Hematopoietic multipotent progenitor cell treated with erythropoietin and hydrocortisone succinate and interleukin-3 and kit ligand, for 4 days (in vitro differentiated cells): ENCODE results near the gene AFF3.

Source experiments
- DNase-seq: peaks from one replicate; pipeline ENCODE4 v3.0.0-alpha.2; 2015

AFF3 gene

GRCh38 chr2:100039291-100039980 is 103.0 kb downstream of the AFF3 start:
- peak; percentile 21 for DNase-seq

- no peak for DNase-seq
Measured at GRCh38 chr2:100038011-100038410, 104.4 kb downstream of the AFF3 start.

GRCh38 chr2:100036793-100037192 is 105.6 kb downstream of the AFF3 start:
- DNase-seq = no peak

GRCh38 chr2:100036026-100036425 is 106.4 kb downstream of the AFF3 start:
- DNase-seq = no peak

GRCh38 chr2:100034431-100034830 is 108.0 kb downstream of the AFF3 start:
- no peak for DNase-seq

- DNase-seq = no peak
Measured at GRCh38 chr2:100033976-100034375, 108.4 kb downstream of the AFF3 start.

- DNase-seq = no peak
Measured at GRCh38 chr2:100031604-100032003, 110.8 kb downstream of the AFF3 start.

- DNase-seq = peak; percentile 8
Measured at GRCh38 chr2:100029460-100029859, 112.9 kb downstream of the AFF3 start.

GRCh38 chr2:100021791-100022340 is 120.5 kb downstream of the AFF3 start:
- DNase-seq = peak; percentile 35

- no peak for DNase-seq
Measured at GRCh38 chr2:100019499-100019898, 122.9 kb downstream of the AFF3 start.

- DNase-seq = no peak
Measured at GRCh38 chr2:100018341-100019193, 123.8 kb downstream of the AFF3 start.

GRCh38 chr2:100017633-100018032 is 124.8 kb downstream of the AFF3 start:
- DNase-seq = no peak

- DNase-seq = no peak
Measured at GRCh38 chr2:100016756-100017155, 125.6 kb downstream of the AFF3 start.

GRCh38 chr2:100015849-100016248 is 126.5 kb downstream of the AFF3 start:
- DNase-seq = no peak

GRCh38 chr2:100013892-100014677 is 128.3 kb downstream of the AFF3 start:
- DNase-seq = no peak

- no peak for DNase-seq
Measured at GRCh38 chr2:100012561-100012960, 129.8 kb downstream of the AFF3 start.

- no peak for DNase-seq
Measured at GRCh38 chr2:100011272-100011731, 131.1 kb downstream of the AFF3 start.

- DNase-seq = no peak
Measured at GRCh38 chr2:100010606-100011005, 131.8 kb downstream of the AFF3 start.

GRCh38 chr2:100009743-100010142 is 132.6 kb downstream of the AFF3 start:
- DNase-seq = no peak

- DNase-seq = peak; percentile 42
Measured at GRCh38 chr2:100008956-100009355, 133.4 kb downstream of the AFF3 start.

GRCh38 chr2:100006516-100006915 is 135.9 kb downstream of the AFF3 start:
- DNase-seq = no peak

- no peak for DNase-seq
Measured at GRCh38 chr2:100004959-100005387, 137.4 kb downstream of the AFF3 start.

GRCh38 chr2:100004348-100004884 is 138.0 kb downstream of the AFF3 start:
- DNase-seq = no peak
